GM19468 (cell line): ENCODE results near the gene KRT26.
"Not testable (repeated sequence)": the region's sequence is repeated elsewhere in the genome, so short reads cannot be mapped to it uniquely, and the experiment has no call there.

Source experiments
- ATAC-seq: cut with Tn5 transposase; IDR thresholded peaks from one replicate; pipeline ENCODE4 v1.9.1; 2021; ENCODE audit warnings: mild to moderate bottlenecking, moderate library complexity, moderate number of reproducible peaks; ENCODE audit not compliant: unreplicated experiment; ENCODE audit errors: extremely low read depth

The KRT26 gene, protein sequence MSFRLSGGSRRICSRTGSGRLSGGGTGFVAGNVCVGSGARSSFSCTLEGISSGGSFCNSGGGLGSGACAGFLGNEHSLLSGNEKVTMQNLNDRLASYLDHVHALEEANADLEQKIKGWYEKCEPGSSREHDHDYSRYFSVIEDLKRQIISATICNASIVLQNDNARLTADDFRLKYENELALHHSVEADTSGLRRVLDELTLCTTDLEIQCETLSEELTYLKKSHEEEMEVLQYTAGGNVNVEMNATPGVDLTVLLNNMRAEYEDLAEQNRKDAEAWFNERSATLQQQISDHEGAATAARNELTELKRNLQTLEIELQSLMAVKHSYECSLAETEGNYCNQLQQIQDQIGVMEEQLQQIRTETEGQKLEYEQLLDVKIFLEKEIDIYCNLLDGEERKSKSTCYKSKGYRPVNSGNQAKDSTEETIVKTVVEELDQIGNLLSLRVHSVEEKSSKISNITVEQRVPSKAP

DNA sequence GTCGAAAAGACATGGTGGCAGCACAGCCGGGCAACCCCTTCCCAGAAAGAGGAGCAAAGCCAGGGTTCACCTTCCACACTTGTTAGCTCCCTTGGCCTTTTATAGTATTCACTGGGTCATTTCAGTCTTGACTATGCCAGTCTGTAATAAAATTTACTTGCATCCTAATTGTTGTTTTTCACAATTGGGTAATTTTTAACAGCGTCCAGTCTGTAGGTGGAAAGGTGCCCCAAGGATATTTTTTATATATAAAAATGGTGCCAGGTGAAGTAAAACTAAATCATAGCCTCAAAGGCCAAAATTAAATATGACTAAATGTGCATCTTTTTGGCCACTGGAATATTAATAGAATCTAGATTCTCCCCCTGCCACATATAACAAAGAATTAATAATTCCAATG lies at the start of gene KRT26:
TSS of gene KRT26 (minus strand) at position 101 of the 400 bp plus-strand sequence. CDS start at position 13, 88 bp downstream.
- ATAC-seq: no peak

DNA sequence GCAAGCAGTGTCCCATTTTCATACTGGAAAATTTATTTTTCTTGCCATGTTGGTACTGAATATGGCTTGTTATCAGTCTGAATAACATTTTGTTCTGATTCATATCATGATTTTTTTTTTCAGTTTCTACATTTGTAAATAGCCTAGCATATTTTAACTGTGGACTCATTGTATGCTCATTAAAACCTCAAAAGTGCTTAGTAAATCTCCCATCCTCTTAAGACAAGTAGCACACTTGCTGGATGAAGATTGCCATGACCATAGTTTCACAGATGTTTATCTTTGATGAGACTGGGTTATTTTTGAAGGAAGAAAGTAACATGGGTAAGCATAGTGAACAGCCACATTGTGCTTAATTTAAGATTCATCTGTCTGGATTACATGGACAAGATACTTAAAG lies 49.5 kb upstream of the KRT26 start:
- no peak for ATAC-seq

DNA sequence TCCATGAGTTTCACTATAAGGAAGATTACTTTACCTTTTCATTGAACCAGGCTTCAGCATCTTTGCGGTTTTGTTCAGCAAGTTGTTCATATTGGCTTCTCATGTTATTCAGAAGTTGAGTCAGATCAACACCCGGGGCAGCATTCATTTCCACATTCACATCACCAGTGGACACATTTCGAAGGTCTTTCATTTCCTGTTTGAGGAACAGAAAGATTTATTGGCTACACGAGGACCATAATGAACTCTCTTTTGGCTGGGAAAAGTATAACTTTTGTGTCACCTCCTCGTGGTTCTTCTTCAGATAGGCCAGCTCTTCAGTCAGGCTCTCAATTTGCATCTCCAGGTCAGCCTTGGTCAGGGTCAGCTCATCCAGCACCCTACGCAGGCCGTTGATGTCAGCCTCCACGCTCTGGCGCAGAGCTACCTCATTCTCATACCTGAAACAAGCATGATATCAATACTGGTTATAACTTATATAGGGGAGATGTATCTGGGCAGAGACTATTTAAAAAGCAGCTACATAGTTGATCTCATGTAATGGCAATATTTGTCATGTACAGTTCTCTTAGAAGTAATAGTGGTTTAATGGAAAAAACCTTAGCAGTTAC lies 48.3 kb upstream of the KRT26 start:
- no peak for ATAC-seq

DNA sequence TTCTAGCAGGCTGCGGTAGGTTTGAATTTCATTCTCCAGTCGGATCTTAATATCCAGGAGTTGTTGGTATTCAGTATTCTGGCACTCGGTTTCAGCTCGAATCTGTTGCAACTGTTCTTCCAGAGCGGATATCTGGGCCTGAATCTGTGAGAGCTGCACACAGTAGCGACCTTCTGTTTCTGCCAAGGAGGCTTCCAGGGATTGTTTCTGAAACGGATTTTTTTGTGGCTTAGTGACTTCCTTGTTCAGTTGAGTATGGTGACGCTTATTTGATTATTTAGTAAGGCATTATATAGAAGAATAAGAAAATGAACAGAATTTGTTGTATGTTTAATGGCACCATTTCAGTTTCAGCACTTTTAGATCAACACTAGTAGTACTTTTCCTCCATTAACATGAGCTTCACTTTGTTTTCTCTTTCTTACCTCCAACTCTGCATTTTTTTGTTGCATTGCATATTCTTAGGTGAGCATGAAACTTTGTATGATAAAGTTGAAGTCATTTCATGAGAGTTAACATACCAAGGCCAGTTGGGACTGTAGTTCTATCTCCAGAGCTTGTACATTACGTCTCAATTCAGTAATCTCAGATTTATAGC lies 47.6 kb upstream of the KRT26 start:
- no peak for ATAC-seq

DNA sequence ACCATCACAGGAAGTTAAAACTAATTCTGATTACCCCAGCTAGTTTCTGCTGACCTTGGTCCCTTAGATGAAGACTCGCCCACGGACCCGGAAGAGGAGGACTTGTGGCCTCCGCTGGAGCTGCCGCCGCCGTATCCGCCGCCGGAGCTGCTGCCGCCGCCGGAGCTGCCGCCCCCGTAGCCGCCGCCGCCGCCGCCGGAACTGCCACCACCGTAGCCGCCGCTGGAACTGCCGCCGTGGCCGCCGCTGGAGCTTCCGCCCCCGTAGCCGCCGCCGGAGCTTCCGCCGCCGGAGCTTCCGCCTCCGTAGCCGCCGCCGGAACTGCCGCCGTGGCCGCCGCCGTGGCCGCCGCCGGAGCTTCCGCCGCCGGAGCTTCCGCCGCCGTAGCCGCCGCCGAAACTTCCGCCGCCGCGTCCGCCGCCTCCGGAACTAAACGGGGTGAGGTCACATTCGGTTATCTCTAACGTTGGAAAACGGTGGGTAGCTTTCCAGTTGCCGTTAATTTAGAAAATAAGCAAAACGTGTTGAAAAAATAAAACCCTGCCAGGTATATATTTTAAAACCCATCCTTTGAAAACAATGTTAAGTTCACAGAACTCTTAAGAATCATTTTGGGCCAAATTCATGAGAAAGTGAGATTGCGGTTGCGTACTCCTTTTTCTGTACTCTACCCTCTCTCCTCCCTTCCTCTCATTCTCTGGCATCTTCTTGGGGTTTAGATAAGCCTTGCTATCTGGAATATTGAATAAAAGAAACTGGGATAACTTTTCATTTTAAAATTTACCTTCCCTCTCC lies 46.9 kb upstream of the KRT26 start:
- ATAC-seq: peak; percentile 59

DNA sequence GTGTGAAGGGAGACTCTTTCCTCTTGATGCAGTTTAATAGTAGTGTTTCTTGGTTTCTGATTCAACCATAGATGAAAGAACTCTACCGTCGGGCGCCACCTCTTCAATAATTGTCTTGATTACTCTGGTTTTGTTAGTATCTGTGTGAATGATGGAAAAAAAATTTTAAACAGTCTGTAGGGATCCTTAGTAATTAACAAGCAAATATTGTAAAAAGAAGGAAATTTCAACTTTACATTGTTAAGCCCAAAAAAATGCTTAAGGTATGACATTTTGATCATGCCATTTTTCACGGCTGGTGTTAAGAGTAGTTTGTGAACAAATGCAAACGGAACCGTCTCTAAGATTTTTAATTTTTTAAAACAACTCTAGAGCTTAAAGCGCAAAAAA lies 46.3 kb upstream of the KRT26 start:
- ATAC-seq: no peak

DNA sequence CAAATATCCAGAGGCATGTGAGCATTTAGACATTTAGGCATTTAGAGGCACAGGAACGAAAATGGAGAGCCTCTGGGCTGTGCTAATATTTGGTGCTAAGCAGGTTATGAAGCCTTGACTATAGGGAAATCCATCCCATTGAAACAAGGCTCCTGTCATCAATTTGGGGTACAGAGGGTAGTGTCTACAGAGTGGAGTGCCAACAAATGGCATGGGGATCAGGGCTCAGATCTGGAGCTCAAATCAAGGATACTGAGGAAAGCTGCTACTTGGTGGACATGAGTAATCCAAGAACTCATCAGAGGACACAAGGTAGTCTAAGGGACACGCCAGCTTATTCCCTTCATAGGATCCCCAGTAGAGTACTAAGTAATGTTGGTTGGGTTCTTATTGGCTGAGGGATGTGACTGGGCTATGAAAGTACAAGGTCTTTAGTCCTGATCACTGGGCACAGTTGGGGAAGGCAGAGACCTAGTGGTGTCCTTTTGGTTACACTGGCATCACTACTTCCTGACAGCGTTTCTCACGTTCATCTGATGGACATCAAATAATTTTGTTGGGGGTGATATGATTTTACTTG lies 45.2 kb upstream of the KRT26 start:
- ATAC-seq: no peak

DNA sequence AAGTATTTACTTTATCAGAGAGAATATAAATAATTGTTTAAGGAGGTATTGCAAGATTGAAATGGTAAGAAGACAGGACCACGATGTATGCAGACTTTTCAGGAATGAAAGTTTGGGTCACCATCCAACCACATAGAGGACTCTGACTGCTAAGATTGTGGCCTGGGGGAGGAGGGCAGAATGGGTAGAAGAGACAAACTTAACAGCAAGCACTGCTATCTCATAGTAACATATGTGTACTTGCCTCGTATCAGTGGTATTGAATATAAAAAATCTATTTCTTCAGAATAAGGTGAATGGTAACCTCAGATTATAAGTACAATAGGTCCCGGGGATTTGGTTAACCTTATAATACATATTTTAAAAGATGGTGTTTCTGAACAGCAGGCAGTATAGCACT lies 44.6 kb upstream of the KRT26 start:
- ATAC-seq: no peak

DNA sequence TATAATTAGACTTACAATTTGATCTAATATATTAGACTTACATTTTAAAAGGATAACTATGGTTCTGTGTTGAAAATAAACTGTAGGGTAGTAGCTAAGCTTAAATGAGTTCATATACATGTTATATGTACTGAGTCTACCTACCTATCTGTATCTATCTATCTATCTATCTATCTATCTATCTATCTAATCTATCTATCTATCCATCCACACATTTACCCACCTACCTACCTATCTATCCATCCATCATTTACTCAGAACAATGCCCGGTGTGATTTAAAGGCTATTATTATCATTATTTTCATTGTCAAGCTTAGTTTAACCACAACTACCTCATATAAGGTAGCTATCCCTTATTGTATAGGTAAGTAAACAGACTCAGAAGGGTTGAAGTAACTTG lies 43.4 kb upstream of the KRT26 start:
- no peak for ATAC-seq

DNA sequence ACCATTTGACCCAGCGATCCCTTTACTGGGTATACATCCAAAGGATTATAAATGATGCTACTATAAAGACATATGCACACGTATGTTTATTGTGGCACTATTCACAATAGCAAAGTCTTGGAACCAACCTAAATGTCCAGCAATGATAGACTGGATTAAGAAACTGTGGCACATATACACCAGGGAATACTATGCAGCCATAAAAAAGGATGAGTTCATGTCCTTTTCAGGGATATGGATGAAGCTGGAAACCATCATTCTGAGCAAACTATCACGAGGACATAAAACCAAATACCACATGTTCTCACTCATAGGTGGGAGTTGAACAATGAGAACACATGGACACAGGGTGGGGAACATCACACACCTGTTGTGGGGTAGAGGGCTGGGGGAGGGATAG lies 42.7 kb upstream of the KRT26 start:
- not testable (repeated sequence) for ATAC-seq

DNA sequence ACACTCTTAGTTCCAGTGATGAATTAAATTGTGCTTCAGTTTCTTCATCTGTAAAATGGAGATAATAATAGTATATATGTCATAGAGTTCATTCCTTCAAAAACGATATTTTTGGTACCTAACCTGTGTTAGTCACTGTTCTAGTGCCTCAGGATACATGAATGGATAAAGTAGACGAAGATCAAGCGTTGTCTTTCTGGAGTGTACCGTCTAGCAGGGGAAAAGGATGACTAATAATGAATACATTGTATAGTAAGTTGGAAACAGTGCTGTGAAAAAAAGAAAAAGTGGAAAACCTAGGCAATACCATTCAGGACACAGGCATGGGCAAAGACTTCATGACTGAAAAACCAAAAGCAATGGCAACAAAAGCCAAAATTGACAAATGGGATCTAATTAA lies 41.8 kb upstream of the KRT26 start:
- no peak for ATAC-seq

DNA sequence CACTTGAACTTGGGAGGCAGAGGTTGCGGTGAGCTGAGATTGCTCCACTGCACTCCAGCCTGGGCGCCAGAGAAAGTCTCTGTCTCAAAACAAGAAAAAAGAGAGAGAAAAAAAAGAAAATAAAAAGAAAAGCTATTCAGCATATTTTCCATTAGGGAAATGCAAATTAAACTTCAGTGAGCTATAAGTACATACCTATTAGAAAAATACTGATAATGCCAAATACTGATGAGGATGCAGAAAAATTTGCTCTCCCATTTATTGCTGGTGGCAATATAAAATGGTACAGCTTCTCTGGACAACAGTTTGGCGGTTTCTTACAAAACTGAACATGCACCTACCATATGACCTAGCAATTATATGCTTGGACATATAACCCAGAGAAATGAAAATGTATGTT lies 40.6 kb upstream of the KRT26 start:
- ATAC-seq: no peak

DNA sequence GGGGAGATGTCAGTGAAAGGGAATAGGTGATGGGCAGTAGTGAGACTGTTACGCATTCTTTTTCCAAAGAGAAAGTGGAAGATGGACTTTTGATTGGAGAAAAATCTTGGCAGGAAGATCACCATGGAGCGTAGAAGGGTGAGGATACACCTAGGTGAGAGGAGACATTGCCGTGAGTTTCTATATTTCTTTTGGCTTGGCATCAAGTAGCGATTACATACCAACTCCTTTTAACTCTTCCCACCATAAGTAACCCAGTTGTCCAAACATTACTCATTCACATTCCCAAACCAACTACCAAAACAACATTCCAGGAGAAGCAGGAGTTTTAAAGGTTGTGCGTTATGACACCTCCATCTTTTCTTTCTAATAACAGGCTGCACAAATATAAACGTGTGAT lies 38.5 kb upstream of the KRT26 start:
- ATAC-seq: no peak

DNA sequence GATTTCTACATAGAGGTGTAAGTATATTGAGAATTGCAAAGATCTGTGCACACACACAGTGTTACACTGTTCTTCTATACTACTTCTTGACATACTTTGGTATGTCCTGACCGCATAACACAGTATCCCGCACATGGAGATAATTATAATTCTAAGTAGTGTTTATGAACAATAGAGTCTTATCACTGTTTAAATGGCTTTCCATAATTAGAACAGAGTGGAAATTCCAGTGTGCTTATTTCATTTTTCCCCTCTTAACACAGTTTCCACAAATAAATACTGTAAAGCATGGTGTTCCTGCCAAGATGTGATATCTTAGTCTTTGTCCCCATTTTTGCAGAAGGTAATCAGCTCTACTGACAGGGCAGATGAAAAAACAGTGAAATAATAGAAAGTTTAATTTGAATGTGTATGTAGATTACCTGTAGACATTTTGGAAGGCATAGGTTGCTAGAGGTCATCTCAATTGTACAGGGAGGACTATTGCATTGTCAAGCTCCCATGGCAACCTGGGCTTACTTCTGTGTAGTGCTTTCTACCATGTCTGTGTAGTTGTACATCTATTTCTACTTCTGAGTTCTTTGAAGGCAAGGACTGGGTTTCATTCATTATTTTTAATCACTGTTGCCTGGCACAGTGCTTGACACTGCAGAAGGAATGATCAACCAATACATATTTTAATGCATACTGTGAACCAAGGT lies 37.9 kb upstream of the KRT26 start:
- no peak for ATAC-seq

DNA sequence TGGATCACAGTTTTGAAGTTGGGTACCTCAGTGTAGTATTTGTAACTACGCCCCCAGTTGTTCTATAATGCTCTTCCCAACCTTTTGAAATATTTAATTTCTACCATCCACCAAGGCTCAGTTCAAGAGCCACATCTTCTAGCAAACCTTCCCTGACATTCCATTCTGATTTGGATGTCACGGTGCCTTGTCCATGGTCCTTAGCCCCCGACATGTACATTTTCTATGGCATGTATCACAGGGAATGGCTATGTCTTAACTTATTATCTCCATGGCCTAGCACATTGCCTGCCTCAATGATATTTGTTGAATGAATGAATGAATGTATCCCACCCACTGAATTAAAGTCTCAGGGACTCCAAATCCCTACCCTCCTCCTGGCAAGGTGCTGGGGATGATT lies 34.1 kb upstream of the KRT26 start:
- ATAC-seq: no peak

DNA sequence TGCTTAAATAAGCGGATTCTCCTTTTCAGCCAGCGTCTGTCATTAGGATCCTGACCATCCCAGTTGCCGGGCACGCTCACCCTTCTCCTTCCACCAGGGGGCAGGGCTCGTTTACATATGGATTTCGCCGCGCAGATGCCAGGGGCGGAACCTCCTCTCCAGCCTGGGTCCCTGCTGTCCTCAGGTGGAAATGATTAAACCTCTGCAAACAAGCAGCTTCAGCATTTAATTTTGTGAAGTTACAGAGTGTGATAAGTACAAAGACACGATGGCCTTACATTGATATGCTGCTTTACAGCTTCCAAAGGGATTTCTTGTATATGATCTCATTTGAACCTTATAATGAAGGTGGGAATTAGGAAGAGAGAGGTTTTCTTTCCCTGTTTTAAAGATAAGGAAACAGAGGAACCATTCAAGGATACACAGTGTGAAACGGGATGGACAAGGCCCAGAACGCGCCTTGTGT lies 31.6 kb upstream of the KRT26 start:
- no peak for ATAC-seq

DNA sequence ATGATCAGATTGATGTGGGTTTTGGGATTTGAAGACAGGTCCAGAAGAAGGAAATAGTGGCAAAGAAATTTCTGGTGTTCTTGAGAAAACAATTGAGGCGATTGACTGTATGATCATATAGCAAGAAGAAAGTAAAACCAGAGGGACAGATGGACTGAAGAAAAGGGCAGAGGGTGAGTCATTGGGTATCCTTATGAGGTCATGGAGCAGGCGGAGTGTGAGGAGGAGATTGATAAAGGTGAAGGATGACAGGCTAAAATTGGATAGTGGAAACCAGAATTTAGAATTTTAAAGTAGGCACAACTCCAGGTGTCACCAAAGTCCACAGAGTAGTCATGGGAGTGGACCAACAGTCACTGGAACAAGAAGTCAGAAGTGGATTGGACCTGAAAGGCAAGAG lies 29.2 kb upstream of the KRT26 start:
- ATAC-seq: no peak

DNA sequence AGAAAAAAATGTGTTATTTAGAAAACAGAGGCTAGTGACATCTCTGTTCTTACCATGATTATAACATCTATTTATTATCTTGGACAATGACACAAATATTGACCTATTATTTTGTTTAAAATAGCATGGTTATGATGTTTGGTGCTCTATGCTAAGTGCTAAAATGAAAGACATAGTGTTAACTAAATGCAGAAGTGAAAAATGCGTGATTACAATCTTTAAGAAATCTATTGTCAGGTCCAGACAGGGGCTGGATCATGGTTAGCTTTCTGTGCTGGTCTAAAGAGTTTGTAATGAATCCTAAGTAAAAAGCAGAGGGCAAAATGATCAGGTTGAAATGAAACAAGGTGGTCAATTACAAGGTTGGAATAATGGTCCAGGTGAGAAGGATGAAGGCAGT lies 28.4 kb upstream of the KRT26 start:
- no peak for ATAC-seq

DNA sequence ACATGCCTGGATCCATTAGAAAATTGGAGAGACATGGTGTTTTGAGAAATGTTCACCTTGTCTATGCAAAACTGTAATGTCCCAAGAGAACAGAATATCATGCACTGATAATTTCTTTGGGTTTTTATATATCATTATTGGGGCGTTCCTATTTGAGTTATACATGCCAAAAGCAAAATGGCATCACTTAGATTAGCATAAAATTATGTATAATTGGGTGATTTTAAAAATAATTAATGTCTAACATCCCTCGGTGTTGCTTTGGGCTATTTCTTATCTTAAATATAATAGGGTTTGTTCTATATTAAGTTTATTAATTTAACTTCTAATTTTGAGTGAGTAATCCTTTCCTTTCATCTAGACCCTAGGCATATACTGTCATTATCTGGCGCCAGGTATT lies 27.9 kb upstream of the KRT26 start, which contains the start of gene KRT28:
TSS of gene KRT28 (minus strand) at position 101 of the 400 bp plus-strand sequence. CDS start at position 35, 66 bp downstream.
- ATAC-seq: no peak
